ENCODE data around the gene ATM.
A peak's percentile ranks its signal among the peaks of the same experiment; 100 is the strongest.
"Not testable (repeated sequence)": the region's sequence is repeated elsewhere in the genome, so short reads cannot be mapped to it uniquely, and the experiment has no call there.

ATM gene

GRCh38 chr11:108398439-108398838 is 175.6 kb downstream of the ATM start:
- H3K27ac ChIP-seq, result no peak overlapping the region
- TF ChIP-seq ZFX (IDR thresholded peaks at IDR 0.05; ENCODE audit: borderline replicate concordance), result no peak
- no peak for TF ChIP-seq CTCF (IDR thresholded peaks at IDR 0.05)

- H3K27ac ChIP-seq, result no peak overlapping the region
- TF ChIP-seq ZFX (IDR thresholded peaks at IDR 0.05; ENCODE audit: borderline replicate concordance), result no peak
- no peak for TF ChIP-seq CTCF (IDR thresholded peaks at IDR 0.05)
Measured at GRCh38 chr11:108402241-108402640, 179.4 kb downstream of the ATM start.

GRCh38 chr11:108403052-108403451 is 180.2 kb downstream of the ATM start:
- TF ChIP-seq ZFX (IDR thresholded peaks at IDR 0.05; ENCODE audit: borderline replicate concordance) (no peak), CTCF (IDR thresholded peaks at IDR 0.05) (no peak)
- no peak overlapping the region for H3K27ac ChIP-seq

- TF ChIP-seq CTCF (IDR thresholded peaks at IDR 0.05) (no peak), ZFX (IDR thresholded peaks at IDR 0.05; ENCODE audit: borderline replicate concordance) (no peak)
Measured at GRCh38 chr11:108405706-108406105, 182.8 kb downstream of the ATM start.

GRCh38 chr11:108414958-108415357 is 192.1 kb downstream of the ATM start:
- H3K27ac ChIP-seq, result no peak overlapping the region
- TF ChIP-seq ZFX (IDR thresholded peaks at IDR 0.05; ENCODE audit: borderline replicate concordance) (no peak), CTCF (IDR thresholded peaks at IDR 0.05) (no peak)

More at GRCh38 chr11:108405706-108406105, 182.8 kb downstream of the ATM start:
- H3K27ac ChIP-seq, result no peak overlapping the region

- peak; percentile 76 for TF ChIP-seq CTCF (IDR thresholded peaks at IDR 0.05)
- H3K27ac ChIP-seq, result not testable (repeated sequence)
Measured at GRCh38 chr11:108417551-108417950, 194.7 kb downstream of the ATM start.

Data from 22Rv1 (cell line).